Pancreas (tissue), 10 donors: ENCODE data around the gene POLR3K. TPM values are rescaled to one million over a fixed set of nuclear protein-coding genes. Genes with fewer than 3 reads are reported as not detected.

Experiments
- ATAC-seq, 4 donors: fragments of 200-7000 bp; cut with Tn5 transposase; one replicate each; pipeline versions ENCODE4 v1.8.0 to v1.9.1; 2020; ENCODE audit warnings: mild to moderate bottlenecking in 4 of 4, moderate library complexity in 4 of 4
- DNase-seq, 6 donors: peaks; one replicate each; pipeline ENCODE4 v3.0.0-alpha.2; 2020
- FAIRE-seq: peaks from 2 replicates; lab custom pipeline; 2012; peaks lifted over from hg19 to GRCh38; lab: Jason Lieb, UNC
- H3K27ac ChIP-seq, 4 donors: fragments of 200-600 bp; sonication (generic); 1 replicate in 3 of 4; 2 replicates in 1 of 4; pipeline versions ENCODE4 v1.5.0 to v1.8.0; 2020
- H3K27me3 ChIP-seq, 4 donors: fragments of 200-600 bp; one replicate each; pipeline ENCODE4 v1.8.0; 2021
- H3K36me3 ChIP-seq, 3 donors: fragments of 200-600 bp; sonication (generic) in 1 of 3; one replicate each; pipeline versions ENCODE4 v1.5.0 to v1.8.0; 2020 to 2021
- H3K4me1 ChIP-seq, 3 donors: fragments of 200-600 bp; one replicate each; pipeline ENCODE4 v1.8.0; 2021
- H3K4me3 ChIP-seq, 4 donors: fragments of 200-600 bp; sonication (generic) in 2 of 4; one replicate each; pipeline versions ENCODE4 v1.5.0 to v1.8.0; 2020 to 2021
- H3K9me3 ChIP-seq, 4 donors: fragments of 200-600 bp; one replicate each; pipeline ENCODE4 v1.8.0; 2021
- CTCF ChIP-seq, 4 donors: fragments of 200-600 bp; sonication (generic) in 3 of 4; IDR thresholded peaks; one replicate each; pipeline versions ENCODE4 v1.5.0 to v1.8.0; 2021; ENCODE audit warnings: antibody characterized with exemption in 4 of 4
- WGBS, 2 donors: extraction: QIAGEN DNeasy Blood & Tissue Kit; methylation state at CpG; one replicate each; pipeline ENCODE4 v1.1.7; 2013; 5-methylcytosine and 5-hydroxymethylcytosine counted together
- intact Hi-C, 3 donors: fragments of 100-400 bp; cut with DNase I; formaldehyde crosslinking; loops; one replicate each; pipeline versions ENCODE4 v1.11.1 to v1.14.2; 2022
- polyA plus RNA-seq, 2 donors: library from polyadenylated mRNA; stranded (reverse); fragments of 200-250 nt; gene quantifications; one replicate each; pipeline ENCODE4 v1.2.3, GENCODE V29; 2013
- total RNA-seq, 6 donors: library from RNA; stranded (reverse); fragmentation: NEBNext Ultra II Directional in 4 of 6; extraction: Animal tissue kit (Norgen Biotek cat#: 25700) in 4 of 6; gene quantifications; one replicate each; pipeline versions ENCODE4 v1.2.1 to v1.2.4, GENCODE V29; 2021 to 2023
- donor health status: healthy with polysubstance abuse.
- donor health status: DM: no; HTN: no; CAD: no; lungs with moderate emphysema.
- donor health status: DM: no; HTN: no; CAD: no.
- donor health status: control.
- donor health status: control.
- donor health status: Bipolar disorder and iron deficiency.
- donor health status: DM: yes; HTN: yes; CAD: no.
- donor health status: DM: no; HTN: no; CAD: no.
- donor health status: DM: no; HTN: no; CAD: no.
- donor health status: DM: yes; HTN: yes; CAD: no.

The POLR3K gene
- total and polyA plus RNA-seq, 8 donors, result 2.8 to 5.3 (median 4.1) TPM

GRCh38 chr16:83060-83603 is 29.7 kb upstream of the POLR3K start:
- Histone ChIP-seq H3K4me3 (no peak overlapping the region), H3K27me3 (no peaks in the 10 kb centered on the region), H3K36me3 (peaks cover 0 to 12% (median 3%) of the 10 kb centered on the region in 3 donors), H3K4me1 (peaks cover 0 to 5% (median 0%) of the 10 kb centered on the region in 3 donors), H3K27ac (no peak overlapping the region), H3K9me3 (no peaks in the 10 kb centered on the region)
- ATAC-seq, result no peak
- DNase-seq, result no peak
- intact Hi-C loops, result no loop called here
- WGBS, 2 donors, result 95 to 96% methylated on average over 30 to 31 of the region's 31 CpGs
- no peak for TF ChIP-seq CTCF (IDR thresholded peaks at IDR 0.05)
- no peak for FAIRE-seq

DNA sequence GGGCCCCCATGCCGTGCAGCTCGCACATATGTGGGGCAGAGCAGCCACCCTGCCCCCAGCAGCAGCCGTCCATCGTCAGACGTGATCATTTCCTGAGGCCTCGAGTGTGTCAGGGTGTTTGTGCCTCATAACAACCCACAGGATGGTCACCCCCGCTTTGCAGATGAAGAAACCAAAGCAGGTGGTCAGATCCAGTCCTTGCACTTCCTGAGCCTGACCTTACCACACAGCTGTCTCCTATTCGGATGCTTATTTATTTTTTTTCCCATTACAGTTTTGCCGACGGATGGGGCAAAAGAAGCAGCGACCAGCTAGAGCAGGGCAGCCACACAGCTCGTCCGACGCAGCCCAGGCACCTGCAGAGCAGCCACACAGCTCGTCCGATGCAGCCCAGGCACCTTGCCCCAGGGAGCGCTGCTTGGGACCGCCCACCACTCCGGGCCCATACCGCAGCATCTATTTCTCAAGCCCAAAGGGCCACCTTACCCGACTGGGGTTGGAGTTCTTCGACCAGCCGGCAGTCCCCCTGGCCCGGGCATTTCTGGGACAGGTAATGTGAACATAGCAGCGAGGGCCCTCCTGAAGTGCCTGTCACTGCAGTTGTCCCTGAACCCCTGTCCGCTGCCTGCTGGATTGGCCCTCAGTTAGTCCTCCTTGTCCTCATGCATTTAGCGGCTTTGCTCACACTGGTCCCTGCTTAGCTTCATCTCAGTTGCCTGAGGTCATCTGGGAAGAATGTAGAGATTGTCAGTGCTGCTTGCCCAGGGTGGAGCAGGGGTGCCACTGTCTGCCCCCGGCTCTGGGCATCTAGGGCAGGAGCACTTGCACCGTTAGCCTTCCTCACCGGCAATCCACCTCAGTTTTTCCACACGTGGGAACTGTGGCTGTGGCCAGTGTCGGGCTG is 26.0 kb upstream of the POLR3K start:
- DNase-seq (peak in 1 of 6 donors; percentile 69), ATAC-seq (no peak), FAIRE-seq (no peak)
- no peak overlapping the region for H3K27ac ChIP-seq
- H3K4me1 ChIP-seq, result peaks cover 12 to 17% (median 15%) of the 10 kb centered on the region in 3 donors
- no peaks in the 10 kb centered on the region for H3K36me3 ChIP-seq
- no peaks in the 10 kb centered on the region for H3K9me3 ChIP-seq
- intact Hi-C loops, result no loop called here
- H3K27me3 ChIP-seq, result no peaks in the 10 kb centered on the region
- H3K4me3 ChIP-seq, result peak overlapping the region in 2 of 4 donors; percentile 83 to 90
- TF ChIP-seq CTCF (IDR thresholded peaks at IDR 0.05), result no peak
- 78 to 80% methylated on average over 32 of the region's 32 CpGs for WGBS, 2 donors

GRCh38 chr16:78444-79150 is 25.2 kb upstream of the POLR3K start:
- H3K27ac ChIP-seq, result peak overlapping the region; percentile 22 to 81 (median 78)
- H3K9me3 ChIP-seq, result no peaks in the 10 kb centered on the region
- DNase-seq, result peak in 1 of 6 donors; percentile 67
- H3K4me3 ChIP-seq, result peak overlapping the region; percentile 69 to 90 (median 86)
- 4 to 6% methylated on average over 36 of the region's 36 CpGs for WGBS, 2 donors
- H3K27me3 ChIP-seq, result no peaks in the 10 kb centered on the region
- intact Hi-C loops, result no loop called here
- peak; percentile 3 to 36 (median 16) for ATAC-seq
- TF ChIP-seq CTCF (IDR thresholded peaks at IDR 0.05), result no peak
- no peaks in the 10 kb centered on the region for H3K36me3 ChIP-seq
- peaks cover 12 to 17% (median 15%) of the 10 kb centered on the region in 3 donors for H3K4me1 ChIP-seq
- FAIRE-seq, result no peak

DNA sequence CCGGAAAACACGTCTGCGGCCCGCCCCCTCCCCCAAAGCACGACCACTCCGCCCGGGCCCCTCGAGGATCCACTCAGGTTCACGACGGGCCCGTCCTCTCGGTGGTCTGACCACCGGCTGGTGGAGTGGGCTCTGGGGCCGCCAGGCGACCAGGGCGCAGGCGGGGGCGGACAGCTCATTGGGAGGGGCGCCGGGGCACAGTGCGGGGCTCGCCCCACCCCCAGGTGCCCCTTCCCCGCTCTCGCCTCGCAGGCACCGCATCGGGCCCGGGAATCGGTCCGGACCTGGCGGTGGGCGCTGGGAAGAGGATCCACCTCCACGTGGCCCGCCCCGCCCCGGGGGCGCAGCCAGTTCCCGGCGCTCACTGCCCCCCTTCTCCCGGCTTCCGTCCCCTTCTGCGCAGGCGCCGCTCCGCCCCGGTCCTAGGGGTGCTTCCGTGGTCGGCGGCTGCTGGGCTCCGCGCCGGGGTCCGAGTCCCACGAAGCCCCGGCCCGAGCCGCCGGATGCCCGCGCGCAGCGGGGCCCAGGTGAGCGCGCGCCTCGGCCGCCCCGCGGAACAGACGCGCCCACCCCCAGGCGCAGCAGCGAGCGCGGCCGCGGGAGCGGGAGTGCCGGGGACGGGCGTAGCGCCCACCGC is 24.5 kb upstream of the POLR3K start, which contains the start of gene MPG:
MPG (plus strand) TSS at position 419 of the 637 bp plus-strand sequence; CDS start at position 504, 85 bp downstream.
- Histone ChIP-seq H3K9me3 (no peaks in the 10 kb centered on the region), H3K4me1 (peaks cover 12 to 18% (median 18%) of the 10 kb centered on the region in 3 donors), H3K36me3 (no peaks in the 10 kb centered on the region), H3K27ac (peak within 1 kb of the TSS; percentile 22 to 81 (median 78)), H3K4me3 (peak within 1 kb of the TSS; percentile 69 to 90 (median 86)), H3K27me3 (no peaks in the 10 kb centered on the region)
- peak; percentile 79 to 95 (median 86) for DNase-seq
- no peak for FAIRE-seq
- no peak for TF ChIP-seq CTCF (IDR thresholded peaks at IDR 0.05)
- WGBS, 2 donors, result 0 to 1% methylated on average over 54 to 83 of the region's 83 CpGs
- intact Hi-C loops, result no loop called here
- ATAC-seq, result peak; percentile 80 to 89 (median 86)
